Parathyroid adenoma (tissue), 2 donors: Measurements from ENCODE around the gene FAM3D.
"Not testable (repeated sequence)": the region's sequence is repeated elsewhere in the genome, so short reads cannot be mapped to it uniquely, and the experiment has no call there.

Experiments
- H2AFZ ChIP-seq: fragments of 300-600 bp; sonication (generic); one replicate; pipeline ENCODE4 v1.7.0; 2017; ENCODE audit warnings: antibody characterized with exemption, mild to moderate bottlenecking
- H3K27ac ChIP-seq: fragments of 300-600 bp; sonication (generic); one replicate; pipeline ENCODE4 v1.7.0; 2017
- H3K27me3 ChIP-seq: fragments of 300-600 bp; sonication (generic); one replicate; pipeline ENCODE4 v1.7.0; 2017; ENCODE audit warnings: low read length; ENCODE audit not compliant: control insufficient read depth, insufficient read depth
- H3K36me3 ChIP-seq: fragments of 300-600 bp; sonication (generic); one replicate; pipeline ENCODE4 v1.7.0; 2017; ENCODE audit warnings: low read length; ENCODE audit not compliant: control insufficient read depth, insufficient read depth
- H3K4me1 ChIP-seq: fragments of 300-600 bp; sonication (generic); one replicate; pipeline ENCODE4 v1.7.0; 2017; ENCODE audit warnings: control low read depth
- H3K4me2 ChIP-seq: fragments of 300-600 bp; sonication (generic); one replicate; pipeline ENCODE4 v1.7.0; 2017; ENCODE audit warnings: low read length
- H3K4me3 ChIP-seq: fragments of 300-600 bp; sonication (generic); one replicate; pipeline ENCODE4 v1.7.0; 2017; ENCODE audit warnings: low read depth, low read length
- H3K79me2 ChIP-seq: fragments of 300-600 bp; sonication (generic); one replicate; pipeline ENCODE4 v1.7.0; 2017; ENCODE audit warnings: control low read depth
- H3K9ac ChIP-seq: fragments of 300-600 bp; sonication (generic); one replicate; pipeline ENCODE4 v1.7.0; 2017; ENCODE audit warnings: mild to moderate bottlenecking
- H3K9me3 ChIP-seq: fragments of 300-600 bp; sonication (generic); one replicate; pipeline ENCODE4 v1.7.0; 2017; ENCODE audit warnings: low read length; ENCODE audit not compliant: control insufficient read depth
- TF ChIP-seq, protein P1 (sequence below): fragments of 300-600 bp; sonication (generic); IDR thresholded peaks from one replicate; pipeline ENCODE4 v1.7.0; 2017; ENCODE audit warnings: antibody characterized with exemption, mild to moderate bottlenecking
- donor health status: primary hyperparathyroidism.

FAM3D gene, protein sequence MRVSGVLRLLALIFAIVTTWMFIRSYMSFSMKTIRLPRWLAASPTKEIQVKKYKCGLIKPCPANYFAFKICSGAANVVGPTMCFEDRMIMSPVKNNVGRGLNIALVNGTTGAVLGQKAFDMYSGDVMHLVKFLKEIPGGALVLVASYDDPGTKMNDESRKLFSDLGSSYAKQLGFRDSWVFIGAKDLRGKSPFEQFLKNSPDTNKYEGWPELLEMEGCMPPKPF

GRCh38 chr3:58666683-58667082 is at the start of gene FAM3D:
FAM3D (minus strand) TSS chr3:58666774; CDS start chr3:58655563, 11,211 bp downstream.
- Histone ChIP-seq H3K4me3 (no peak within 1 kb of the TSS), H3K4me1 (peaks cover 4% of the 10 kb centered on the region), H3K4me2 (no peak within 1 kb of the TSS), H3K9me3 (no peaks in the 10 kb centered on the region), H3K27me3 (no peaks in the 10 kb centered on the region), H3K9ac (no peak within 1 kb of the TSS), H3K27ac (peak within 1 kb of the TSS; percentile 34), H3K79me2 (no peaks in the 10 kb centered on the region), H2AFZ (no peak within 1 kb of the TSS), H3K36me3 (no peaks in the 10 kb centered on the region)
- TF ChIP-seq, protein P1, sequence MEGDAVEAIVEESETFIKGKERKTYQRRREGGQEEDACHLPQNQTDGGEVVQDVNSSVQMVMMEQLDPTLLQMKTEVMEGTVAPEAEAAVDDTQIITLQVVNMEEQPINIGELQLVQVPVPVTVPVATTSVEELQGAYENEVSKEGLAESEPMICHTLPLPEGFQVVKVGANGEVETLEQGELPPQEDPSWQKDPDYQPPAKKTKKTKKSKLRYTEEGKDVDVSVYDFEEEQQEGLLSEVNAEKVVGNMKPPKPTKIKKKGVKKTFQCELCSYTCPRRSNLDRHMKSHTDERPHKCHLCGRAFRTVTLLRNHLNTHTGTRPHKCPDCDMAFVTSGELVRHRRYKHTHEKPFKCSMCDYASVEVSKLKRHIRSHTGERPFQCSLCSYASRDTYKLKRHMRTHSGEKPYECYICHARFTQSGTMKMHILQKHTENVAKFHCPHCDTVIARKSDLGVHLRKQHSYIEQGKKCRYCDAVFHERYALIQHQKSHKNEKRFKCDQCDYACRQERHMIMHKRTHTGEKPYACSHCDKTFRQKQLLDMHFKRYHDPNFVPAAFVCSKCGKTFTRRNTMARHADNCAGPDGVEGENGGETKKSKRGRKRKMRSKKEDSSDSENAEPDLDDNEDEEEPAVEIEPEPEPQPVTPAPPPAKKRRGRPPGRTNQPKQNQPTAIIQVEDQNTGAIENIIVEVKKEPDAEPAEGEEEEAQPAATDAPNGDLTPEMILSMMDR = no peak

DNA sequence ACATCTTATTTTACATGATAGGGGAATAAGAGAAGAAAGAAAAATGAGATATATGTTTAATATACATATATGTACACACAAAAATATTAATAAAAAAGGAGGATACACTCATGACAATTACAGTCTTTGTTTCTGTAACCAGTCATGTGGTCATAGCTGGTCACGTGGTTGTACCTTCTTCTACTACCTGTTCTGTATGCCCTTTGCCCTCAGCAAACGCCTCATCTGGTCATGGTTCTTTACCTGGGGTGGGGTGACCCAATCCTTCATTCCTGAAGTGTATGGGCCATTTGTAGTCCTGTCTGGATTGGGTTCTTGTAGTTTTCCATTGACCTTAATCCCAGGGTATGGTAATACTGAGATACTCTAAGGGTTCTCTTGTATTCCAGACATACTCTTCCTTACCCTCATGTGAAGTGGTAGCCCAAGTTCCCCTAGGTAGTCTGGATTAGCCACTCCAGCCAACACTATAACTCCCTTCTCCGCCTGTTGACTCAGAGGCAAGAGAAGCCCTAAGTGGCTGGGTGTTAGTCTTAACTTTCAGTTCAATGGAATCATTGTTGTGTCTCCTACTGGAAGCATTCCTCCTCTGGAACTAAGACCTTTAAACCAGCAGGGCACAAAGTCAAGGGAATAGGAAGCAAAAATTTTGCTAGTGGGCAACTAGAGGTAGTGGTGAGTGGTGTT is 47.3 kb upstream of the FAM3D start:
- no peak overlapping the region for H3K27ac ChIP-seq
- H3K4me1 ChIP-seq = no peaks in the 10 kb centered on the region
- no peaks in the 10 kb centered on the region for H3K79me2 ChIP-seq
- H3K4me2 ChIP-seq = no peak overlapping the region
- H3K4me3 ChIP-seq = no peak overlapping the region
- TF ChIP-seq, protein P1 = no peak
- H3K9me3 ChIP-seq = no peaks in the 10 kb centered on the region
- no peak overlapping the region for H3K9ac ChIP-seq
- H2AFZ ChIP-seq = no peak overlapping the region
- H3K36me3 ChIP-seq = no peaks in the 10 kb centered on the region
- no peaks in the 10 kb centered on the region for H3K27me3 ChIP-seq

GRCh38 chr3:58711871-58712270 is 45.3 kb upstream of the FAM3D start:
- Histone ChIP-seq H3K27ac (no peak overlapping the region), H3K4me2 (no peak overlapping the region), H2AFZ (no peak overlapping the region), H3K36me3 (no peaks in the 10 kb centered on the region), H3K4me1 (no peaks in the 10 kb centered on the region), H3K4me3 (no peak overlapping the region), H3K79me2 (no peaks in the 10 kb centered on the region), H3K9me3 (no peaks in the 10 kb centered on the region), H3K27me3 (no peaks in the 10 kb centered on the region), H3K9ac (no peak overlapping the region)
- TF ChIP-seq, protein P1 = no peak

DNA sequence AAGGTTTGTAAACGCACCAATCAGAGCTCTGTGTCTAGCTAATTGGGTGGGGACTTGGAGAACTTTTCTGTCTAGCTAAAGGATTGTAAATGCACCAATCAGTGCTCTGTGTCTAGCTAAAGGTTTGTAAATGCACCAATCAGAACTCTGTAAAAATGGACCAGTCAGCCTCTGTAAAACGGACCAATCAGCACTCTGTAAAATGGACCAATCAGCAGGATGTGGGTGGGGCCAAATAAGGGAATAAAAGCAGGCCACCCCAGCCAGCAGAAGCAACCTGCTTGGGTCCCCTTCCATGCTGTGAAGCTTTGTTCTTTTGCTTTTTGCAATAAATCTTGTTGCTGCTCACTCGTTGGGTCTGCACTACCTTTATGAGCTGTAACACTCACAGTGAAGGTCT is 42.4 kb upstream of the FAM3D start:
- not testable (repeated sequence) for H3K4me3 ChIP-seq, H3K9me3 ChIP-seq, H3K4me2 ChIP-seq, H3K9ac ChIP-seq, H3K4me1 ChIP-seq, H3K27ac ChIP-seq, H2AFZ ChIP-seq, H3K27me3 ChIP-seq, H3K36me3 ChIP-seq, H3K79me2 ChIP-seq

DNA sequence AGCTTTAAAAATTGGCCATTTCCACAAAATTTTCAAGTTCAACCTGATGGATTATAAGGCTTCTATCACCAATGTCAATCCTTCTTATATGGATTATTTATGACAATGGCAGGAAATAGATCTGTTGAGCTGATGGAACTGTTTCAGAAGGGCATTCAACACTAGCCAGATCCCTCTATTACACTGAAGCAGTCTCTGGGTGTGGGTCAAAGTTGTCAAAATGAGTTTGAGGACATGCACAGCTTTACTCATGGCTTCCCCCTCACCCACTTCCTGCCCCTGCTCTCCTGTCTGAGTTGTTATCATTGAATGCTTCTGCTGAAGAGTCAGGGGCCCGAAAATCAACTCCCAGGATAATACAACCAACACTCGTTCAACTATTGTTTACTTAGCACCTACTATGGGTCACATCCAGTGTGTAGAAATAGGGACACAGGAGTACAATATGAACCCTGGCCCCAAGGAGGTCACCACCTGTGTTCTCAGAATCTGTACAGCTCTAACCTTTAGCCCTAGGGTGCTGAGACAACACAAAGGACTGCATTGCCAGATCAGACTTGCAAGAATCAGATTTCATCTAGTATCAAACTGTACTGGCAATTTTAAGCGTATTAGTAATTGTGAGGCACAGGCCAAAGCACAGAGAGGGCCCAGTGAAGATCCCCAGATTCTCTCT is 41.7 kb upstream of the FAM3D start:
- H3K27me3 ChIP-seq = no peaks in the 10 kb centered on the region
- TF ChIP-seq, protein P1 = no peak
- H3K9ac ChIP-seq = no peak overlapping the region
- no peak overlapping the region for H3K4me2 ChIP-seq
- no peaks in the 10 kb centered on the region for H3K36me3 ChIP-seq
- H3K4me1 ChIP-seq = no peaks in the 10 kb centered on the region
- no peaks in the 10 kb centered on the region for H3K9me3 ChIP-seq
- H3K4me3 ChIP-seq = no peak overlapping the region
- no peak overlapping the region for H3K27ac ChIP-seq
- H3K79me2 ChIP-seq = no peaks in the 10 kb centered on the region
- H2AFZ ChIP-seq = no peak overlapping the region
